Gastroesophageal sphincter (tissue), 4 donors: ENCODE results near the gene ELL2. TPM values are rescaled to one million over a fixed set of nuclear protein-coding genes. Genes with fewer than 3 reads are reported as not detected.

Experiments used
- ATAC-seq: fragments of 150-250 bp; one replicate; pipeline ENCODE4 v1.9.1; 2016; ENCODE audit warnings: mild to moderate bottlenecking, moderate library complexity
- H3K27ac ChIP-seq, 4 donors: fragments of 200-600 bp; sonication (generic) in 3 of 4; 1 replicate in 3 of 4; 2 replicates in 1 of 4; pipeline ENCODE4 v1.5.1; 2016 to 2019
- H3K27me3 ChIP-seq: fragments of 200-600 bp; sonication (generic); one replicate; pipeline ENCODE4 v1.5.1; 2019
- H3K36me3 ChIP-seq, 2 donors: fragments of 200-600 bp; sonication (generic); one replicate each; pipeline ENCODE4 v1.5.1; 2019; ENCODE audit warnings: control low read depth in 1 of 2
- H3K4me1 ChIP-seq, 3 donors: fragments of 200-600 bp; sonication (generic); 1 replicate in 2 of 3; 2 replicates in 1 of 3; pipeline ENCODE4 v1.5.1; 2016 to 2019; ENCODE audit warnings: control low read depth in 2 of 3
- H3K4me3 ChIP-seq, 2 donors: fragments of 200-600 bp; sonication (generic); one replicate each; pipeline ENCODE4 v1.5.1; 2019; ENCODE audit warnings: mild to moderate bottlenecking in 1 of 2, moderate library complexity in 1 of 2
- H3K9me3 ChIP-seq, 3 donors: fragments of 200-600 bp; sonication (generic); one replicate each; pipeline ENCODE4 v1.5.1; 2017 to 2019; ENCODE audit warnings: control low read depth in 2 of 3
- CTCF ChIP-seq, 4 experiments: fragments of 200-600 bp in 2 of 4; fragments of 450-650 bp in 2 of 4; sonication (generic) in 1 of 4; IDR thresholded peaks; one replicate each; pipeline ENCODE4 v1.5.1; 2017 to 2019; ENCODE audit warnings: antibody characterized with exemption in 4 of 4, mild to moderate bottlenecking in 2 of 4, moderate library complexity in 2 of 4
- EP300 ChIP-seq: sonication (generic); formaldehyde crosslinking; IDR thresholded peaks from one replicate; pipeline ENCODE4 v1.6.1; 2017; ENCODE audit warnings: antibody characterized with exemption, mild to moderate bottlenecking
- POLR2A ChIP-seq, 2 donors: fragments of 450-650 bp; IDR thresholded peaks; one replicate each; pipeline ENCODE4 v1.6.1; 2017; ENCODE audit warnings: antibody characterized with exemption in 2 of 2, mild to moderate bottlenecking in 2 of 2, moderate library complexity in 1 of 2
- POLR2AphosphoS5 ChIP-seq: sonication (generic); formaldehyde crosslinking; IDR thresholded peaks from one replicate; pipeline ENCODE4 v1.6.1; 2017; ENCODE audit warnings: antibody characterized with exemption
- WGBS, 2 donors: methylation state at CpG; one replicate each; pipeline ENCODE4 v1.1.5; 2018; ENCODE audit warnings: low coverage in 1 of 2; 5-methylcytosine and 5-hydroxymethylcytosine counted together
- total RNA-seq, 4 donors: library from RNA; depleted of rRNA; stranded (reverse); fragments of >200 nt; gene quantifications; one replicate each; pipeline ENCODE4 v1.1.0, GENCODE V29; 2016

ELL2 gene
- total RNA-seq, 4 donors from 2014 or later, result 38.4 to 117 (median 59.3) TPM

GRCh38 chr5:95901676-95902627, 59.7 kb downstream of the ELL2 start:
- TF ChIP-seq CTCF (IDR thresholded peaks at IDR 0.05), result no peak
- no peak for TF ChIP-seq EP300
- TF ChIP-seq POLR2A (IDR thresholded peaks at IDR 0.05), result no peak
- TF ChIP-seq POLR2AphosphoS5, result no peak
- Histone ChIP-seq H3K36me3 (peaks cover 0 to 23% of the 10 kb centered on the region in 2 donors), H3K9me3 (no peaks in the 10 kb centered on the region), H3K4me1 (peaks cover 0 to 36% (median 0%) of the 10 kb centered on the region in 3 donors), H3K4me3 (no peak overlapping the region), H3K27me3 (no peaks in the 10 kb centered on the region), H3K27ac (no peak overlapping the region)
- ATAC-seq, result no peak
- 85 to 92% methylated on average over 11 of the region's 11 CpGs for WGBS, 2 donors

GRCh38 chr5:95900383-95900958, 61.2 kb downstream of the ELL2 start:
- Histone ChIP-seq H3K27me3 (no peaks in the 10 kb centered on the region), H3K4me3 (no peak overlapping the region), H3K4me1 (peaks cover 0 to 28% (median 0%) of the 10 kb centered on the region in 3 donors), H3K36me3 (peaks cover 0 to 30% of the 10 kb centered on the region in 2 donors), H3K9me3 (no peaks in the 10 kb centered on the region), H3K27ac (peak overlapping the region in 3 of 4 donors; percentile 39 to 55 (median 40))
- 43 to 45% methylated on average over 4 of the region's 4 CpGs for WGBS, 2 donors
- peak; percentile 15 for TF ChIP-seq POLR2AphosphoS5
- TF ChIP-seq CTCF (IDR thresholded peaks at IDR 0.05), result no peak
- TF ChIP-seq EP300, result no peak
- peak; percentile 70 for ATAC-seq

- Histone ChIP-seq H3K36me3 (peaks cover 0 to 36% of the 10 kb centered on the region in 2 donors), H3K4me1 (peaks cover 0 to 28% (median 0%) of the 10 kb centered on the region in 3 donors), H3K27me3 (no peaks in the 10 kb centered on the region), H3K27ac (peak overlapping the region in 3 of 4 donors; percentile 39 to 55 (median 40)), H3K4me3 (no peak overlapping the region), H3K9me3 (no peaks in the 10 kb centered on the region)
- 53% methylated on average over 3 of the region's 3 CpGs; no CpG with 5 or more reads in 1 of the 2 donors for WGBS, 2 donors
- ATAC-seq, result no peak
- TF ChIP-seq EP300 (no peak), POLR2AphosphoS5 (no peak), POLR2A (IDR thresholded peaks at IDR 0.05) (no peak), CTCF (IDR thresholded peaks at IDR 0.05) (no peak)
These were observed 61.8 kb downstream of the ELL2 start for GRCh38 chr5:95899829-95900228.

- Histone ChIP-seq H3K27ac (no peak overlapping the region), H3K9me3 (no peaks in the 10 kb centered on the region), H3K27me3 (no peaks in the 10 kb centered on the region), H3K4me3 (no peak overlapping the region), H3K4me1 (peaks cover 0 to 25% (median 0%) of the 10 kb centered on the region in 3 donors), H3K36me3 (peaks cover 0 to 44% of the 10 kb centered on the region in 2 donors)
- no peak for TF ChIP-seq POLR2AphosphoS5
- TF ChIP-seq POLR2A (IDR thresholded peaks at IDR 0.05), result no peak
- no peak for TF ChIP-seq CTCF (IDR thresholded peaks at IDR 0.05)
- TF ChIP-seq EP300, result no peak
- 33 to 36% methylated on average over 1 of the region's 1 CpG for WGBS, 2 donors
- no peak for ATAC-seq
These were observed 62.6 kb downstream of the ELL2 start for GRCh38 chr5:95899006-95899405.
